Neutrophil (primary cell): Measurements from ENCODE around the gene SORCS1.

Experiments used
- H3K27ac ChIP-seq: fragments of 200-600 bp; sonication (generic); 2 replicates; pipeline ENCODE4 v1.5.1; 2016; ENCODE audit warnings: mild to moderate bottlenecking, moderate library complexity
- H3K27me3 ChIP-seq: fragments of 200-600 bp; sonication (generic); 2 replicates; pipeline ENCODE4 v1.6.0; 2016; ENCODE audit warnings: mild to moderate bottlenecking
- H3K36me3 ChIP-seq: fragments of 200-600 bp; sonication (generic); 2 replicates; pipeline ENCODE4 v1.5.1; 2017
- H3K4me1 ChIP-seq, 2 experiments: fragments of 200-600 bp in 1 of 2; sonication (generic) in 1 of 2; 1 replicate in 1 of 2; 2 replicates in 1 of 2; pipeline versions ENCODE4 v1.5.1 to v1.6.1; 2013 to 2016; ENCODE audit warnings: low read depth in 1 of 2, low read length in 1 of 2, mild to moderate bottlenecking in 1 of 2, moderate library complexity in 1 of 2; ENCODE audit not compliant: control insufficient read depth in 1 of 2, insufficient read depth in 1 of 2
- H3K4me3 ChIP-seq, 2 experiments: fragments of 200-600 bp in 1 of 2; sonication (generic) in 1 of 2; 1 replicate in 1 of 2; 2 replicates in 1 of 2; pipeline ENCODE4 v1.5.1; 2013 to 2016; ENCODE audit warnings: low read depth in 1 of 2, low read length in 1 of 2, mild to moderate bottlenecking in 1 of 2, moderate library complexity in 1 of 2
- H3K9me3 ChIP-seq: fragments of 200-600 bp; sonication (generic); 2 replicates; pipeline ENCODE4 v1.5.1; 2016
- CTCF ChIP-seq: fragments of 200-600 bp; sonication (generic); IDR thresholded peaks from 2 replicates; pipeline ENCODE4 v1.5.1; 2016; ENCODE audit warnings: antibody characterized with exemption

Gene SORCS1

GRCh38 chr10:106563384-106563783 lies 601.1 kb downstream of the SORCS1 start:
- H3K9me3 ChIP-seq = no peaks in the 10 kb centered on the region
- H3K36me3 ChIP-seq = no peaks in the 10 kb centered on the region
- no peak overlapping the region for H3K27ac ChIP-seq
- no peak for TF ChIP-seq CTCF
- no peak overlapping the region for H3K4me3 ChIP-seq
- H3K27me3 ChIP-seq = no peaks in the 10 kb centered on the region
- H3K4me1 ChIP-seq = no peaks in the 10 kb centered on the region

- no peaks in the 10 kb centered on the region for H3K9me3 ChIP-seq
- no peaks in the 10 kb centered on the region for H3K27me3 ChIP-seq
- no peak overlapping the region for H3K27ac ChIP-seq
- no peak overlapping the region for H3K4me3 ChIP-seq
- no peaks in the 10 kb centered on the region for H3K36me3 ChIP-seq
- H3K4me1 ChIP-seq = no peaks in the 10 kb centered on the region
- no peak for TF ChIP-seq CTCF
Measured at GRCh38 chr10:106560925-106561640, 603.4 kb downstream of the SORCS1 start.

DNA sequence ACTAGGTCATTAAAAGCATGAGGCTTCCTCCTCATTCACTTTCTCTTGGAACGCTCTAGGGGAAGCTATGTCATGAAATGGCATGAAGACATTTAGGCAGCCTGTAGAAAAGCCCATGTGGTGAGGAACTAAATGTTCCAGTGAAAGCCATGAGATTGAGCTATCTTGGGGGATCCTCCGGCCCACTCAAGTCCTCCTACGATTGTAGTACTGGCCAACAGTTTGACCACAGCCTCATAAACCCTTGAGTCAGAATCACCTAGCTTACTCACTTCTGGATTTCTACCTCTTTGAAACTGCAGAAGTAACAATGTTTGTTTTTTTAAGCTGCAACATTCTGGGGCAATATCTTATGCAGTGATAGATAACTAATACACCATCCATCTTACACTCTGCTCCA lies 605.1 kb downstream of the SORCS1 start:
- Histone ChIP-seq H3K4me1 (no peaks in the 10 kb centered on the region), H3K27me3 (no peaks in the 10 kb centered on the region), H3K9me3 (no peaks in the 10 kb centered on the region), H3K36me3 (no peaks in the 10 kb centered on the region), H3K27ac (no peak overlapping the region), H3K4me3 (no peak overlapping the region)
- TF ChIP-seq CTCF = no peak

GRCh38 chr10:106557951-106558733 lies 606.4 kb downstream of the SORCS1 start:
- Histone ChIP-seq H3K4me1 (no peaks in the 10 kb centered on the region), H3K4me3 (no peak overlapping the region), H3K36me3 (no peaks in the 10 kb centered on the region), H3K27me3 (no peaks in the 10 kb centered on the region), H3K27ac (no peak overlapping the region), H3K9me3 (no peaks in the 10 kb centered on the region)
- no peak for TF ChIP-seq CTCF

DNA sequence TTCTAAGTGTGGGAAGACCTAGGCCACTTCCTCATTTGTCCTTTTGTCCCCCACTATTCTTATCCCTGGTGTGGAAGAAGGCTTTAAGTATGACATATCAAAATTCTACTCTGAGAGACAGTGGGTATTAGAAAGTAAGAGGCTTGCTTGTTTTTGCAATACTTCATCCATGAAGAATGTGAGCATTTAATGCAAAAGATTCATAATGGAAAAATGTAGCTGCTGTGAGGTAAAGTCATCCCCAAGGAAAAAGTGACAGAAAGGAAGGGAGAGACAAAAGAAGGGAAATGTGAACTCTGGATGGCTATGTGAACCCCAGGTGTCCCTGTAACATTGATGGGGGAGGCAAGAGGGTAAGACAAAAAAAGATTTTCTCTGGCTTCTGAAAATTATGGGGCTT lies 607.5 kb downstream of the SORCS1 start:
- no peak for TF ChIP-seq CTCF
- Histone ChIP-seq H3K4me3 (no peak overlapping the region), H3K9me3 (no peaks in the 10 kb centered on the region), H3K4me1 (no peaks in the 10 kb centered on the region), H3K27ac (no peak overlapping the region), H3K36me3 (no peaks in the 10 kb centered on the region), H3K27me3 (no peaks in the 10 kb centered on the region)
